ENCODE measurements around the gene SEC16A. TPM values are rescaled to one million over a fixed set of nuclear protein-coding genes. Genes with fewer than 3 reads are reported as not detected.

SEC16A gene
- total RNA-seq, 1 donor from 2014 or later, result 89.9 TPM

DNA sequence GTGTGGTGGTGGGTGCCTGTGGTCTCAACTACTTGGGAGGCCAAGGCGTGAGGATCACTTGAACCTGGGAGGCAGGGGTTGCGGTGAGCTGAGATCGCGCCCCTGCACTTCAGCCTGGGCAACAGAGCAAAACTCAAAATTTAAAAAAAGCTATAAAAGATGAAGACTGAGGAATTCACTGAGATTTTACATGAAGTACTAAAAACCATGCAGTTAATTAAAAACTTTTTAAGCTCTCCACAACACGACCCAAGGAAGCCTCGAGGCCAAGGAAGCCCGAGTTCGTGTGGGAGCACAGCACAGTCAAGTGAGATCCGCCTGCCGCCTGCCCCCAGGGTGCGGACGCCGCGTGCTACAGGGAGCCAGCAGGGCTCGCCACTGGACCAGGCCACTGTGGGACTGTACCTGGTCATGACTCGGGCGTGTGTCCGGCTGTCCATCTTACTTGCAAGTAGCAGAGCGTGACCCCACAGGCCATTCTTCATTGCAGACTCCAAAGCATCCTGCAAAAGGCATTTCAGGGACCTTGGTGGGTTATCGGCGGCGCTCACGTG is 22.0 kb downstream of the SEC16A start:
- DNase-seq (ENCODE audit: low spot score in 2 of 2, unreplicated experiment in 2 of 2), result no peak
- Mint-ChIP-seq H3K36me3 (peaks cover 52% of the 10 kb centered on the region), H3K4me1 (no peaks in the 10 kb centered on the region), H3K27ac (no peak overlapping the region), H3K27me3 (ENCODE audit: low read depth) (no peaks in the 10 kb centered on the region), H3K9me3 (no peaks in the 10 kb centered on the region), H3K4me3 (no peak overlapping the region)
- TF ChIP-seq, protein P1, sequence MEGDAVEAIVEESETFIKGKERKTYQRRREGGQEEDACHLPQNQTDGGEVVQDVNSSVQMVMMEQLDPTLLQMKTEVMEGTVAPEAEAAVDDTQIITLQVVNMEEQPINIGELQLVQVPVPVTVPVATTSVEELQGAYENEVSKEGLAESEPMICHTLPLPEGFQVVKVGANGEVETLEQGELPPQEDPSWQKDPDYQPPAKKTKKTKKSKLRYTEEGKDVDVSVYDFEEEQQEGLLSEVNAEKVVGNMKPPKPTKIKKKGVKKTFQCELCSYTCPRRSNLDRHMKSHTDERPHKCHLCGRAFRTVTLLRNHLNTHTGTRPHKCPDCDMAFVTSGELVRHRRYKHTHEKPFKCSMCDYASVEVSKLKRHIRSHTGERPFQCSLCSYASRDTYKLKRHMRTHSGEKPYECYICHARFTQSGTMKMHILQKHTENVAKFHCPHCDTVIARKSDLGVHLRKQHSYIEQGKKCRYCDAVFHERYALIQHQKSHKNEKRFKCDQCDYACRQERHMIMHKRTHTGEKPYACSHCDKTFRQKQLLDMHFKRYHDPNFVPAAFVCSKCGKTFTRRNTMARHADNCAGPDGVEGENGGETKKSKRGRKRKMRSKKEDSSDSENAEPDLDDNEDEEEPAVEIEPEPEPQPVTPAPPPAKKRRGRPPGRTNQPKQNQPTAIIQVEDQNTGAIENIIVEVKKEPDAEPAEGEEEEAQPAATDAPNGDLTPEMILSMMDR (IDR thresholded peaks at IDR 0.05; ENCODE audit: unreplicated experiment), result no peak

DNA sequence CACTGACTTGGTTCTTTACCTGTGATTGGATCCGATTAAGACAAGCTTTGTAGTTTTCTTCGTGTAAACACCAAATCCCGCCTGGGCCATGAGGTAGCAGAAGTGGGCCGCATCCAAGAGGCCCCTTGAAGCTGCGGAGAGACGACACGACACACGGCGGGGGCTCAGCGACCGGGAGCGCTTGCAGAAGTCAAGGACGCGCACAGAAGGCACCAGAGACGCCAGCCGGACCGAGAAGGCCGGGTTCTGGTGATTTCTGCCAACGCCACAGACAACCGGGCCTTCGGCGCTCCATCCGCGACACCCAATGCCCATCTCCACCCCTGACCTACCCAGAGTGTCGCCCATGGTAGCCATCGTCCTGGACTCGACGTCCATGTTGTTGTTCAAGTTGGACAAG is 23.4 kb downstream of the SEC16A start:
- Mint-ChIP-seq H3K4me1 (no peaks in the 10 kb centered on the region), H3K27ac (no peak overlapping the region), H3K27me3 (ENCODE audit: low read depth) (no peaks in the 10 kb centered on the region), H3K9me3 (no peaks in the 10 kb centered on the region), H3K36me3 (peaks cover 49% of the 10 kb centered on the region), H3K4me3 (no peak overlapping the region)
- TF ChIP-seq, protein P1 (IDR thresholded peaks at IDR 0.05; ENCODE audit: unreplicated experiment), result no peak
- DNase-seq (ENCODE audit: low spot score in 2 of 2, unreplicated experiment in 2 of 2), result no peak

DNA sequence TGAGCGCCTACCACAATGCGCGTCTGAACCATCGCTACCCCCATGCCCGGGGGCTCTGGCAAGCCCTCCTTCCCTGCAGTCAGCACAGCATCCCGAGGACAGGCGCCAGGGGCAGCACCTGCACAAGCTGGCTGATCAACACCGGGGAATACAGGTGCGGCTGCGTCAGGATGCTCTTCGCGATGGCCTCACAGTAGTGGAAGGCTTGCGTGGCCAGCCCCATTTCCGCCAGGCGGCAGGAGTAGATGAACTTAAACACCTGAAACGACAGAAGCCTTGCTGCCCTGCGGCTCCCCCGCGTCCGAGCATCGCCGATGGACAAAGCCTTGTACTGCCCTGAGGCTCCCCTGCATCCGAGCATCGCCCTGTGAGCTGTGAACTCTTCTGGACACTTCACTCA is 25.5 kb downstream of the SEC16A start:
- Mint-ChIP-seq H3K4me3 (no peak overlapping the region), H3K9me3 (no peaks in the 10 kb centered on the region), H3K27ac (no peak overlapping the region), H3K27me3 (ENCODE audit: low read depth) (no peaks in the 10 kb centered on the region), H3K36me3 (peaks cover 53% of the 10 kb centered on the region), H3K4me1 (no peaks in the 10 kb centered on the region)
- no peak for DNase-seq (ENCODE audit: low spot score in 2 of 2, unreplicated experiment in 2 of 2)
- TF ChIP-seq, protein P1 (IDR thresholded peaks at IDR 0.05; ENCODE audit: unreplicated experiment), result no peak

DNA sequence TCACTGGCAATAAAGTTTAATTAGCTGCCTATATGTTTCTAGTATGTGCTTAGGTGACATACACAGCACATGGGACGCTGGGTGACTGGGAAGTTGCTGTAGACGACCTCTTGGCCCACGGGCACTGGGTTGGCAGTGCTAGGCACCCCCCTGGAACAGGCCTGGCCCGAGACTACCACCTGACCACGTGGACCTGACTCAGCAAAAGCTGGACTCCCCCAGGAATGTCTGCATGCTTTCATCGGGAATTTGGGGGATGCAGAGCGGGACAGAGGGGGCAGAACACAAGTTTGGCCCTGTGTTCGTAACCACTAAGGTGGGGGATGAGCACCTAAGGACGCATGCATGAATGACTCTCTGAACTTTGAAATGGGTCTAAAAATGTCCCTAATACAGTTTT is 26.6 kb downstream of the SEC16A start:
- no peak for DNase-seq (ENCODE audit: low spot score in 2 of 2, unreplicated experiment in 2 of 2)
- Mint-ChIP-seq H3K36me3 (peaks cover 46% of the 10 kb centered on the region), H3K27me3 (ENCODE audit: low read depth) (no peaks in the 10 kb centered on the region), H3K9me3 (no peaks in the 10 kb centered on the region), H3K4me3 (no peak overlapping the region), H3K27ac (no peak overlapping the region), H3K4me1 (no peaks in the 10 kb centered on the region)
- TF ChIP-seq, protein P1 (IDR thresholded peaks at IDR 0.05; ENCODE audit: unreplicated experiment), result no peak

DNA sequence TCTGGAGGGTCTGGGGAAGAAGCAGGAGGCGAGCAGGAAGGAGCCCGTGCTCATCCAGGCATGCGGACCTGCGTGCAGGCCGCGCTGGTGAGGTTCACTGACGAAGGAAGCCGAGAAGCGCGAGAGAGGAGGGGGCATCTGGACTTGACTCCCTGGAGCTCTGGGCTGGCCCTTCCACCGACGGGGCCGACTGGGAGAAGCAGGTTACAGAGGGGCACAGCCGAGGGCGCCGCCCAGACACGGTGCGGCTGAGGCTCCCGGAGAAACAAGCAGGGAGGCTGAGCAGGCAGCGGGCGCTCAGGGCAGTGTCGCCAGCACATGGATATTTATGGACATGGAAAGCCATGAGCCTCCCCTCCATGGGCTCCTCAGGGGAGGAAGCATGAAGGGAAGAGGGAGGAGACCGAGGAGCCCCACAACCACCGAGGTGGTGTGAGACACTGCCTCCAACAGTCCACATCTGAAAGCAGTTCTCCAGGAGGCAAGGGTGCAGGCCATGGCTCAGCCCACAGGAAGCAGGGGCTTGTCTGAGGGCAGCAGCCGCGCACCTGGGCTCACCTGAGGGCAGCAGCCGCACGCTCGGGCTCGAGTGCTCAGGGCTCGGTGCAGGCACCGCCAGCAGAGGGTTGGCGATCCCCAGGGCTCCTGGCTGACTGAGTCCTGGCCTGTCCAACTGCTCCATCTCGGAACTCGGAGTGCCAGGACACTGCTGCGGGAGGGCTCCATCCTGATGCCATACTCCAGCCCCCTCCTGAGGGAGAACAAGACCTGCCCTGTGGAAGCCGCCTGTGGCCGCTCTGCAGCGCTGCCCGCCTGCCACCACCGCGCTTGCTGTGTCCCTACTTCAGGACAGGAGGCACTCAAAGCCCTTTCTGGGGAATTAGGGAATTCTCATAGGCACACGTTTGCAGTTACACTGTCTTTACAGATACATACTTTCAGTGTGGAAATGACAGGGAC is 27.5 kb downstream of the SEC16A start:
- Mint-ChIP-seq H3K4me1 (no peaks in the 10 kb centered on the region), H3K27ac (no peak overlapping the region), H3K27me3 (ENCODE audit: low read depth) (no peaks in the 10 kb centered on the region), H3K4me3 (no peak overlapping the region), H3K9me3 (no peaks in the 10 kb centered on the region), H3K36me3 (peaks cover 43% of the 10 kb centered on the region)
- no peak for DNase-seq (ENCODE audit: low spot score in 2 of 2, unreplicated experiment in 2 of 2)
- TF ChIP-seq, protein P1 (IDR thresholded peaks at IDR 0.05; ENCODE audit: unreplicated experiment), result no peak

All from mesothelial cell of epicardium (in vitro differentiated cells).